ENCODE measurements around the gene BORCS5.

The BORCS5 gene

DNA sequence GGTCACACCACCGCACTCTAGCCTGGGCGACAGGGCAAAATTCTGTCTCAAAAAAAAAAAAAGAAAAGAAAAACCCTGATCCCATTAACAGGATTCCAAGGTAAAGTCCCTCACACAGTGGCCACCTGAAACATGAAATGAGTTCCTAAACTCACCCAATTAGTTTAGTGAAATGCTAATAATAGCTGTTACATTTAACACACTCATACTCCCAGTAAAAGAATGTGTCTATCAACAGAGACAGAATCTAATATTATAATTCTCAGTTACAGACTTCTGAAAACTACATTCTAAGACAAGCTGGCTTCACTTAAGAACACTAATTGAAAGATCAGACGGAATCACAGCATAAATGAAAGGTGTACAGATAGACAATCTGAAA, 161.6 kb downstream of the BORCS5 start:
- no peak for DNase-seq (ENCODE audit: low read depth)

DNA sequence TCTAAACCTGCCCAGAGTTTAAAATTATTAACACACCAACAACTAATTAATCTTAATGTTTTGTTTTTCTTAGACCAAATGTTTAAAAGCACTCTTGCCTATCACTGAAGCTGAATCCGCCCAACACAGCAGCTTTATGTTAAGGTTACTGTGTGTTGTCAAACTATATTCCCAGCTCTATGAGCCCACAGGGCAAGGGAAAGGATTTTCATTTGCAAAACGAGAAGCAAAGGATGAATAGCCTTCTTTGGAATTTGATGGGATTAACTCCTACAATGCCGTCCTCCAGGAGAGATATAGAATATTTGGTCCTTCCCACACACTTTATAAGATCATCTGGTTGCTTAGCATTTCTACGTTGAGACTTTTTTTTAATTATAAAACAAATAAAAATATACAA, 162.0 kb downstream of the BORCS5 start:
- DNase-seq (ENCODE audit: low read depth), result no peak

Data from stromal cell of bone marrow (primary cell).